ENCODE measurements around the gene CDC42BPB.

DNA sequence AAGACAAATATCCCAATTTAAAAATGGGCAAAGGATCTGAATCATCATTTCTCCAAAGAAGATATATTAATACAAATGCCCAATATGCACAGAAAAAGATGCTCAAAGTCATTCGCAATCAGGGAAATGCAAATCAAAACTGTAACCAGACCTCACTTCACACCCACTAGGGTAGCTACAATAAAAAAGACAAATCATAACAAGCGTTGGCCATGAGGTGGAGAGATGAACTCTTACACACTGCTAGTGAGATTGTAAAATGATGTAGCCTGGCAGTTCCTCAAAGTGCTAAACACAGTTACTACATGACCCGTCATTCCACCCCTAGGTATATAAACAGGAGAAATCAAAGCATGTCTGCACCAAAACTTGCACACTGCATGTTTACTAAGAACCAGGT lies 30.4 kb downstream of the CDC42BPB start:
- TF ChIP-seq POLR2A (IDR thresholded peaks at IDR 0.05) = no peak
- TF ChIP-seq, protein P1, sequence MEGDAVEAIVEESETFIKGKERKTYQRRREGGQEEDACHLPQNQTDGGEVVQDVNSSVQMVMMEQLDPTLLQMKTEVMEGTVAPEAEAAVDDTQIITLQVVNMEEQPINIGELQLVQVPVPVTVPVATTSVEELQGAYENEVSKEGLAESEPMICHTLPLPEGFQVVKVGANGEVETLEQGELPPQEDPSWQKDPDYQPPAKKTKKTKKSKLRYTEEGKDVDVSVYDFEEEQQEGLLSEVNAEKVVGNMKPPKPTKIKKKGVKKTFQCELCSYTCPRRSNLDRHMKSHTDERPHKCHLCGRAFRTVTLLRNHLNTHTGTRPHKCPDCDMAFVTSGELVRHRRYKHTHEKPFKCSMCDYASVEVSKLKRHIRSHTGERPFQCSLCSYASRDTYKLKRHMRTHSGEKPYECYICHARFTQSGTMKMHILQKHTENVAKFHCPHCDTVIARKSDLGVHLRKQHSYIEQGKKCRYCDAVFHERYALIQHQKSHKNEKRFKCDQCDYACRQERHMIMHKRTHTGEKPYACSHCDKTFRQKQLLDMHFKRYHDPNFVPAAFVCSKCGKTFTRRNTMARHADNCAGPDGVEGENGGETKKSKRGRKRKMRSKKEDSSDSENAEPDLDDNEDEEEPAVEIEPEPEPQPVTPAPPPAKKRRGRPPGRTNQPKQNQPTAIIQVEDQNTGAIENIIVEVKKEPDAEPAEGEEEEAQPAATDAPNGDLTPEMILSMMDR (IDR thresholded peaks at IDR 0.05) = no peak
